Hepatocyte (in vitro differentiated cells): ENCODE data around the gene DPP10. TPM values are rescaled to one million over a fixed set of nuclear protein-coding genes. Genes with fewer than 3 reads are reported as not detected.

Experiments used
- DNase-seq: peaks from one replicate; pipeline ENCODE4 v3.0.0-alpha.2; 2016; ENCODE audit warnings: low spot score
- H2AFZ ChIP-seq: fragments of 200-600 bp; sonication (generic); 2 replicates; pipeline ENCODE4 v1.6.0; 2016; ENCODE audit warnings: antibody characterized with exemption, mild to moderate bottlenecking
- H3K27ac ChIP-seq: fragments of 200-600 bp; sonication (generic); 2 replicates; pipeline ENCODE4 v1.5.1; 2016; ENCODE audit warnings: mild to moderate bottlenecking
- H3K27me3 ChIP-seq: fragments of 200-600 bp; sonication (generic); 2 replicates; pipeline ENCODE4 v1.6.1; 2016
- H3K36me3 ChIP-seq: fragments of 200-600 bp; sonication (generic); replicated peaks from 2 replicates; pipeline ENCODE4 v1.5.1; 2016; ENCODE audit warnings: low read depth; ENCODE audit not compliant: insufficient read depth
- H3K4me1 ChIP-seq: fragments of 200-600 bp; sonication (generic); 2 replicates; pipeline ENCODE4 v1.5.1; 2016; ENCODE audit warnings: mild to moderate bottlenecking, moderate library complexity; ENCODE audit not compliant: insufficient read depth
- H3K4me2 ChIP-seq: fragments of 200-600 bp; sonication (generic); 2 replicates; pipeline ENCODE4 v1.6.0; 2016
- H3K4me3 ChIP-seq: fragments of 200-600 bp; sonication (generic); 2 replicates; pipeline ENCODE4 v1.5.1; 2016; ENCODE audit warnings: mild to moderate bottlenecking
- H3K79me2 ChIP-seq: fragments of 200-600 bp; sonication (generic); 2 replicates; pipeline ENCODE4 v1.6.0; 2017; ENCODE audit warnings: mild to moderate bottlenecking
- H3K9me2 ChIP-seq: fragments of 200-600 bp; sonication (generic); replicated peaks from 2 replicates; pipeline ENCODE4 v1.6.0; 2017; ENCODE audit warnings: mild to moderate bottlenecking; ENCODE audit not compliant: insufficient read depth
- H3K9me3 ChIP-seq: fragments of 200-600 bp; sonication (generic); 2 replicates; pipeline ENCODE4 v1.5.1; 2016; ENCODE audit warnings: low read depth, mild to moderate bottlenecking
- H4K20me1 ChIP-seq: fragments of 200-600 bp; sonication (generic); 2 replicates; pipeline ENCODE4 v1.6.0; 2016; ENCODE audit warnings: mild to moderate bottlenecking; ENCODE audit not compliant: insufficient read depth, poor library complexity, severe bottlenecking
- EZH2 ChIP-seq: fragments of 200-600 bp; sonication (generic); IDR thresholded peaks from 2 replicates; pipeline ENCODE4 v1.6.1; 2016; ENCODE audit warnings: antibody characterized with exemption, mild to moderate bottlenecking, borderline replicate concordance
- EZH2phosphoT487 ChIP-seq: fragments of 200-600 bp; sonication (generic); IDR thresholded peaks from one replicate; pipeline ENCODE4 v1.6.1; 2018; ENCODE audit warnings: antibody characterized with exemption, mild to moderate bottlenecking, low read depth, moderate library complexity; ENCODE audit not compliant: unreplicated experiment, severe bottlenecking
- WGBS: methylation state at CpG from one replicate; pipeline ENCODE4 v1.1.6; 2016; ENCODE audit warnings: low lambda C conversion rate; ENCODE audit errors: missing lambda C conversion rate; 5-methylcytosine and 5-hydroxymethylcytosine counted together
- polyA plus RNA-seq: library from polyadenylated mRNA; unstranded; fragments of >200 nt; fragmentation: Nextera tagmentation; extraction: Ambion mirVana; gene quantifications from 2 replicates; pipeline ENCODE4 v1.2.1, GENCODE V29; 2016
- total RNA-seq: library from RNA; depleted of rRNA; stranded (reverse); fragments of >200 nt; gene quantifications from 2 replicates; pipeline ENCODE4 v1.2.3, GENCODE V29; 2014
- TF ChIP-seq, protein P1 (sequence below): fragments of 200-600 bp; sonication (generic); IDR thresholded peaks from 2 replicates; pipeline ENCODE4 v1.5.1; 2016; ENCODE audit warnings: antibody characterized with exemption, mild to moderate bottlenecking; ENCODE audit not compliant: poor library complexity

The DPP10 gene
- total and polyA plus RNA-seq, 2 experiments from 2014 or later: 5.0 to 15.7 TPM

DNA sequence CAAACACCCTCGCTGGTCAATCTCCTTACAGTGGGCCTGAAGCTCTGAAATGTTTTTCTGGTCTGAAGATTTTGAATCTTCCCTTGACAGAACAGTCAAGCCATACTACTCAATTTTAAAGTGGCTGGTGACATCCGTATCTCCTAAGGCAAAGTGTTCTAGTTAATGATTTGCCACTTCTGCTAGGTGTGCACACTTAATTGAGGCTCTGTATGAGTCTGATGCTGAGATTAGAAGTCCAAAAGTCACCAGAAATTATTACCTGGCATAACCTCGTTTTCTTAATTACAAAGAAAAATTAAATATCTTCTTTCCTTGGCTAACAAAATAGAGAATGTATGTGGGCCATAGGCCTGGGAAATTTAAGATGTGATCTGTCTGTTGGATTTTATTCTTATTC lies 104.1 kb downstream of the DPP10 start:
- Histone ChIP-seq H3K9me3 (no peaks in the 10 kb centered on the region), H3K27ac (peak overlapping the region; percentile 53), H3K9me2 (no peaks in the 10 kb centered on the region), H3K79me2 (no peaks in the 10 kb centered on the region), H3K4me3 (no peak overlapping the region), H3K36me3 (no peaks in the 10 kb centered on the region), H3K27me3 (no peaks in the 10 kb centered on the region), H4K20me1 (no peaks in the 10 kb centered on the region), H3K4me1 (peaks cover 26% of the 10 kb centered on the region), H3K4me2 (peak overlapping the region; percentile 34), H2AFZ (no peak overlapping the region)
- TF ChIP-seq, protein P1, sequence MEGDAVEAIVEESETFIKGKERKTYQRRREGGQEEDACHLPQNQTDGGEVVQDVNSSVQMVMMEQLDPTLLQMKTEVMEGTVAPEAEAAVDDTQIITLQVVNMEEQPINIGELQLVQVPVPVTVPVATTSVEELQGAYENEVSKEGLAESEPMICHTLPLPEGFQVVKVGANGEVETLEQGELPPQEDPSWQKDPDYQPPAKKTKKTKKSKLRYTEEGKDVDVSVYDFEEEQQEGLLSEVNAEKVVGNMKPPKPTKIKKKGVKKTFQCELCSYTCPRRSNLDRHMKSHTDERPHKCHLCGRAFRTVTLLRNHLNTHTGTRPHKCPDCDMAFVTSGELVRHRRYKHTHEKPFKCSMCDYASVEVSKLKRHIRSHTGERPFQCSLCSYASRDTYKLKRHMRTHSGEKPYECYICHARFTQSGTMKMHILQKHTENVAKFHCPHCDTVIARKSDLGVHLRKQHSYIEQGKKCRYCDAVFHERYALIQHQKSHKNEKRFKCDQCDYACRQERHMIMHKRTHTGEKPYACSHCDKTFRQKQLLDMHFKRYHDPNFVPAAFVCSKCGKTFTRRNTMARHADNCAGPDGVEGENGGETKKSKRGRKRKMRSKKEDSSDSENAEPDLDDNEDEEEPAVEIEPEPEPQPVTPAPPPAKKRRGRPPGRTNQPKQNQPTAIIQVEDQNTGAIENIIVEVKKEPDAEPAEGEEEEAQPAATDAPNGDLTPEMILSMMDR: no peak
- TF ChIP-seq EZH2phosphoT487 (no peak), EZH2 (no peak)
- peak; percentile 41 for DNase-seq
- WGBS: 56% methylated on average over 3 of the region's 3 CpGs

DNA sequence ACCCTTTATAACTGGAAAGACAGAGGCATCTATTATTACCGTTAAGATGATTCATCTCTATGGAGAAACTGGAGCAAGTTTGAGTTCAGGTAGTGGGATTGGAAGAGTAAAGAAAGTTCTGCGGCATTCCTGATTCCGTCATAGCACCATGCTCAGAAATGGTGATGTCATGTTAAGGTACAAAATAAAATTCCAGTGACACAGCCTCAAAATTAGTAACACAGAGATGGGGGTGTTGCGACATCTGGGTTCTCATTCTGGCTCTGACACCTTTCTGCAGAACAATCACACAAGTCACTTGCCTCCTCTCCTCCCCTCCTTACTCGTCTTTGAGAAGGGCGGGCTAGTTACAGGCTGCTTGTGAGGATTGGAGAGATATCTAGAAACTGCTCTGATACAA lies 105.7 kb downstream of the DPP10 start:
- Histone ChIP-seq H3K27me3 (peaks cover 5% of the 10 kb centered on the region), H3K4me1 (peaks cover 26% of the 10 kb centered on the region), H3K36me3 (no peaks in the 10 kb centered on the region), H3K27ac (no peak overlapping the region), H4K20me1 (no peaks in the 10 kb centered on the region), H3K4me2 (no peak overlapping the region), H3K9me3 (no peaks in the 10 kb centered on the region), H3K9me2 (no peaks in the 10 kb centered on the region), H3K79me2 (no peaks in the 10 kb centered on the region), H2AFZ (no peak overlapping the region), H3K4me3 (no peak overlapping the region)
- TF ChIP-seq EZH2: no peak
- TF ChIP-seq, protein P1: no peak
- TF ChIP-seq EZH2phosphoT487: no peak
- DNase-seq: no peak
- 86% methylated on average over 6 of the region's 6 CpGs for whole genome bisulfite sequencing

DNA sequence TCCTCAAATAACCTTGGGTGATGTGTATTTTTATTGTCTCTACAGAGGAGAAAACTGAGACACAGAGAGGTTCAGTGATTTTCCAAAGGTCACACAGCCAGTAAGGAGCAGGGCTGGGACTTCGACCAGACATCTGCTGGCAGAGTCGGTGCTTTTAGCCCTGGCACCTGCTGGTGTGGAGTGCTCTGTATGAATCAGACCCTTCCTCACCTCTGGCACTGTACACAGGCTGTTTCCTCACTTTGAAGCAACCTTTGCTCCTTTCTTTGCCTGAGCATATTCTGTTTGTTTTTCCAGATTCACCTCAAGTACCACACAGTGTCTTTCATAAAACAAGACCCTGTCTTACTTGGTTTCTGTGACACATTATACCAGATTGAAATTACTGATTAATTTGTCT lies 107.9 kb downstream of the DPP10 start:
- H3K79me2 ChIP-seq: no peaks in the 10 kb centered on the region
- no peak overlapping the region for H3K4me3 ChIP-seq
- peak; percentile 66 for DNase-seq
- no peaks in the 10 kb centered on the region for H4K20me1 ChIP-seq
- no peaks in the 10 kb centered on the region for H3K9me3 ChIP-seq
- no peaks in the 10 kb centered on the region for H3K9me2 ChIP-seq
- 54% methylated on average over 2 of the region's 2 CpGs for WGBS
- no peak overlapping the region for H3K4me2 ChIP-seq
- H3K27ac ChIP-seq: peak overlapping the region; percentile 58
- no peak overlapping the region for H2AFZ ChIP-seq
- TF ChIP-seq, protein P1: no peak
- no peak for TF ChIP-seq EZH2
- no peak for TF ChIP-seq EZH2phosphoT487
- peaks cover 9% of the 10 kb centered on the region for H3K27me3 ChIP-seq
- peaks cover 21% of the 10 kb centered on the region for H3K4me1 ChIP-seq
- no peaks in the 10 kb centered on the region for H3K36me3 ChIP-seq
